OCI-LY1 (cell line): Measurements from ENCODE around the gene OXT.

Source experiments
- EZH2 ChIP-seq: fragments of 200-600 bp; sonication (generic), shearing (Covaris generic); IDR thresholded peaks from 2 replicates; pipeline ENCODE4 v1.8.0; 2017; ENCODE audit warnings: borderline replicate concordance, mixed run types, mild to moderate bottlenecking, antibody characterized with exemption, low read length, moderate library complexity, mixed read lengths
- TF ChIP-seq, protein P1 (sequence below): fragments of 200-600 bp; sonication (generic), shearing (Covaris generic); IDR thresholded peaks from 2 replicates; pipeline ENCODE4 v1.5.1; 2017; ENCODE audit warnings: mild to moderate bottlenecking, antibody characterized with exemption, low read length, moderate library complexity, mixed read lengths

DNA sequence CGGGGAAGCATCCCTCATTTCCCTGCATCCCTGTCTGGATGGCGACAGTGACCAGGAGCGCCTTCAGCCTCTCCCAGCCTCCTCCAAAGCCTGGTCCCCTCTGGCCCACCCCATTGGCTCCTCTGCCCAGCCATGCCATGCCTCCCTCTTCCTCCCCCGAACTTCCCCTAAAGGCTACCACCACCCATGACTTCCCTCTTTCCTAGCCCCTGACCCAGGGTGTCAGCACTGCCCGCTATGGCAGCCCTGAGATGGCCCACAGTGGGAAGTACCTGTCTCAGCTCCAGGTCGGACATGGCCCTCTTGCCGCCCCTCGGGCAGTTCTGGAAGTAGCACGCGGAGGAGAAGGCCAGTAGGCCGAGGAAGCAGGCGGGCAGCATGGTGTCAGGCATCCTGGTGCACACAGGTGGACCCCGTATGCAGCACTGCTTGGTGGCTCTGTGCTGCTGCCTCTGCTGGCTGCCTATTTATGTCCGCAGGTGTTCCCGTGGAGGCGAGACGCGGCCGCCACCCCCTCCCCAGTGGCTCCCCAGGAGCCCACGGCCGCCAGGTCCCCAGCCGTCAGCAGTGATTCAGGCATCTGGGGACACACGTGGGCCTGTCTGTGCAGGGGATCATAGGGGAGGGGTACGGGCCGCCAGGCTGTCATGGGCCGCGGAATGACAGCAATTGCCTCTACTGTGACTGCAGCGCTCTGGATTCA, 13.0 kb downstream of the OXT start, which contains the start of gene AVP:
- TF ChIP-seq EZH2: no peak
- TF ChIP-seq, protein P1, sequence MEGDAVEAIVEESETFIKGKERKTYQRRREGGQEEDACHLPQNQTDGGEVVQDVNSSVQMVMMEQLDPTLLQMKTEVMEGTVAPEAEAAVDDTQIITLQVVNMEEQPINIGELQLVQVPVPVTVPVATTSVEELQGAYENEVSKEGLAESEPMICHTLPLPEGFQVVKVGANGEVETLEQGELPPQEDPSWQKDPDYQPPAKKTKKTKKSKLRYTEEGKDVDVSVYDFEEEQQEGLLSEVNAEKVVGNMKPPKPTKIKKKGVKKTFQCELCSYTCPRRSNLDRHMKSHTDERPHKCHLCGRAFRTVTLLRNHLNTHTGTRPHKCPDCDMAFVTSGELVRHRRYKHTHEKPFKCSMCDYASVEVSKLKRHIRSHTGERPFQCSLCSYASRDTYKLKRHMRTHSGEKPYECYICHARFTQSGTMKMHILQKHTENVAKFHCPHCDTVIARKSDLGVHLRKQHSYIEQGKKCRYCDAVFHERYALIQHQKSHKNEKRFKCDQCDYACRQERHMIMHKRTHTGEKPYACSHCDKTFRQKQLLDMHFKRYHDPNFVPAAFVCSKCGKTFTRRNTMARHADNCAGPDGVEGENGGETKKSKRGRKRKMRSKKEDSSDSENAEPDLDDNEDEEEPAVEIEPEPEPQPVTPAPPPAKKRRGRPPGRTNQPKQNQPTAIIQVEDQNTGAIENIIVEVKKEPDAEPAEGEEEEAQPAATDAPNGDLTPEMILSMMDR: no peak
